GM18870 (cell line): Measurements from ENCODE around the gene SEC11C.

Experiments used
- ATAC-seq: cut with Tn5 transposase; IDR thresholded peaks from one replicate; pipeline ENCODE4 v1.9.1; 2021; ENCODE audit warnings: moderate library complexity; ENCODE audit not compliant: unreplicated experiment

Gene SEC11C

GRCh38 chr18:59207506-59207905 lies 67.8 kb downstream of the SEC11C start:
- no peak for ATAC-seq
